HG03442 (cell line): ENCODE measurements around the gene FANCC.
"Not testable (repeated sequence)": the region's sequence is repeated elsewhere in the genome, so short reads cannot be mapped to it uniquely, and the experiment has no call there.

Source experiments
- ATAC-seq: cut with Tn5 transposase; IDR thresholded peaks from one replicate; pipeline ENCODE4 v1.9.1; 2021; ENCODE audit warnings: mild to moderate bottlenecking, moderate library complexity; ENCODE audit not compliant: unreplicated experiment

The FANCC gene

GRCh38 chr9:95239071-95239470 is 78.4 kb downstream of the FANCC start:
- ATAC-seq: no peak

DNA sequence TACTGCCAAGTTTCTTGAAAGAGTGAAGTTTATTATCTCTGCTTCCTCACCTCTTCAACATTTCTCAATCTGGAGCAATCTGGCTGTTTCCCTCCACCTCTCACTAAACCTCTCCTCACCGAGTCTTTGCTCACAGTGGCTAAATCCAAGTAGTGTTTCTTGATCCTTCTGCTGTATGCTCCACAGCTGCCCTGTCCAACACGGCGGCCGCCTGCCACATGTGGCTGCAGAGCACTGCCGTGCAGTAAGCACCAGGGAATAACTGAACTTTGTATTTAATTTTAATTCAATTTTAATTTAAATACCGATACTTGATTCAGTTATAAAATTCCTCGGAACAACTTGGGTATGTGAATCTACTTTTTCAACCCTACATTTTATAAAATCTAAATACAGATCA is 80.2 kb downstream of the FANCC start:
- ATAC-seq: no peak

DNA sequence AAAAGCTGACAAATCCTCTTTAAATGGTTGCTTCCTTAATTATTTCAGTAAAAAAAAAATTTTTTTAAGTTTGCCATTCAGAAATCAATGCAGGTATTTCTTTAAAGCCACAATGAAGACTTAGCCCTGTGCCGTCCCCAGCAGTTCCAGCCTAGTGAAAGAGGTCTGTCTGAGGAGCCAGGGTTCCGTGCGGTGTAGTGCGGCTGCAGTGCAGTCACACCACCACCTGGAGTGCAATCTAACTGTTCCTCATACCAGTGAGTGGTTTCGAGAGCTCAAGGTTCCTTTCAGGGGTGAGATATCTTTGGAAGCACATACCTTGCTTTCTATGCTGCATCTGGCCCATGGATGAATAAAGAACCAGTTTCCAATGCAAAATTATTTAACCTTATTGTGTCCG is 87.5 kb downstream of the FANCC start:
- ATAC-seq: no peak

DNA sequence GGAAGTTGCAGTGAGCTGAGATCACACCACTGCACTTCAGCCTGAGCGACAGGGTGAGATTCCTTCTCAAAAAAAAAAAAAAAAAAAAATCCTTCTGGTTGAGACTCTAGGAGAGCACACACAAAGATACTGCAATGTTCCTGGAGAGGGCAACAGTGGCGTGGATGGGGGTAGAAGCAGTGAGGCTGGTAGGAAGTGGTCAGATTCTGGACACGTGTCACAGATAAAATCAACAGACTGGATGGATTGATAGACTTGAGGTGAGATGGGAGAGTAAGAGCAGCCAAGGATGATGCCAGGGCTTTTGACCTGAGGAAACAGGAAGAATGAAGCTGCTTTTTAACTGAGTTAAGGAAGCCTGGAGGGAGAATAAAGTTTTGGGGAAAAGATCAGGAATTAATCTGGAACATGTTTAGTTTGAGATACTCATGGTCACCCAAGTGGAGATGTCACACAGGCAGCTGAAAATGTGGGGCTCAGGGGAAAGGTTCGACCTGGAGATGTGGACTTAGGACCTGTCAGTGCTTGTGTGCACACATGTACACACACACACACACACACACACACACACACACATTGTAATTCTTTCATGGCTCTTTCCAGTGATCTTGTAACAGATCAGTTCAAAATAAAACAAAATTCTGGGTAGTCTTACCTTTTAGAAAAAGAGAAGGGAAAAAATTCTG is 88.1 kb downstream of the FANCC start:
- ATAC-seq: no peak

DNA sequence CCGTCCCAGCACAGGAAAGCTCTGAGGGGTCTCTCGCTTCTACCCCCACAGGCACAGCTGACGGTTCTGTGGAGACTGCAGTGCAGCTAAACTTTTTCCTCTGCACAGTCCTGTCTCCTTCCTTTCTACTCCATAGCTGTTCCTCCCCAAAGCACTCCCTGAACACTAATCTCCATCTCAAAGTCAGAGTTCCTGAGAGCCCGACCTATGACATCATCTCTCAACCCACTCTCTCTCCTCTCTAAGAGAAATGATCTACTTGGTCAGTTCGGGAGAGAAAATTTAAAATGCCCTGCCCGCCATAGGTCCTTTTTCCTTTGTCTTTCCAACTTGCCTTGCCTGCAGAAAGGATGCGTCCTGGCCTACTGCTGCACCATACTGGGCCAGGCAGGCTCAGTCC is 90.6 kb downstream of the FANCC start:
- ATAC-seq: no peak

DNA sequence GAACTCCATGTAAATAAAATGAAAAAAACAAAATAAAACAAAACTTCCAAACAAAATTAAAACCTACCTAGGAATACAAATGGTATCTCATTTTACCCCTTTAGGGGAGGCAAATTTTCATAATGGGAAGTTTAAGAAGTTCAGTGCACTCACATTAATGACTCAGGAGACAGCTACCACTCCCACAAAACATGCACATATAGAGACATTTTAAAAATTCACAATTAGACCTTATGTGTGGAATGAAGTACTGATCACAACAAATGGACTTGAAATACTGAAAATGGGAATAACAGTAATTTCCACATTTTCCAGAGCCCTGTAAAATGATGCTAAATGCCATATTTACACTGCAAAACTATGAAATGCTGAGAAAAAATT is 91.8 kb downstream of the FANCC start:
- ATAC-seq: no peak

DNA sequence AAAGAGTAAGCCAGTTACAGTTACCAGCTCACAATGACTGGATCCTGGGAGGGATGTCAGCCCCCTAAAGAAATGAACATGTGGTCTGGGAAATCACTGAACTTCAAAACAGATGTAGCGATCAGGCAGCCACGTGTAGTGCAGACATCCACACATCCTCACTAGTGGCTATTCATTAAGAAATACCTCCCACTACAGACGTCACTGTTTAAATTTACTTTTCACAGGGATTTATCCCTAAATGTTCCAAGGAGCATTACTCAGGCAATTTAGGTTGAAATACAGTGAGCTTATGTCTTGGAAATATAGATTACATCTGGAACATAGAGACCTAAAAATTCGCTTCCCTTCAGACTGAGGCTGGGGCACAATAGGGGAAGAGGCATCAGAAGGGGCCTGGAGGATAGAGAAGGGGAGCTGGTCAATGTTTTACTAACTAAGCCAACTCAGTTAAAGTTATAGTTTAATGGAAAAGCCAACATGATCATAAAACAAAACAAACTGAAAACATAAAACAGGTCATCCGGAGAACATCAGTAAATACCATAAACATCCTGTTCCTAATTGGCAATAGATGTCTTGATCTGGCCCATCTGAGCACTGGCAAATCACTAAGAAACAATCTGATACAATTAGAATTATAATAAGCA is 92.3 kb downstream of the FANCC start:
- ATAC-seq: no peak

DNA sequence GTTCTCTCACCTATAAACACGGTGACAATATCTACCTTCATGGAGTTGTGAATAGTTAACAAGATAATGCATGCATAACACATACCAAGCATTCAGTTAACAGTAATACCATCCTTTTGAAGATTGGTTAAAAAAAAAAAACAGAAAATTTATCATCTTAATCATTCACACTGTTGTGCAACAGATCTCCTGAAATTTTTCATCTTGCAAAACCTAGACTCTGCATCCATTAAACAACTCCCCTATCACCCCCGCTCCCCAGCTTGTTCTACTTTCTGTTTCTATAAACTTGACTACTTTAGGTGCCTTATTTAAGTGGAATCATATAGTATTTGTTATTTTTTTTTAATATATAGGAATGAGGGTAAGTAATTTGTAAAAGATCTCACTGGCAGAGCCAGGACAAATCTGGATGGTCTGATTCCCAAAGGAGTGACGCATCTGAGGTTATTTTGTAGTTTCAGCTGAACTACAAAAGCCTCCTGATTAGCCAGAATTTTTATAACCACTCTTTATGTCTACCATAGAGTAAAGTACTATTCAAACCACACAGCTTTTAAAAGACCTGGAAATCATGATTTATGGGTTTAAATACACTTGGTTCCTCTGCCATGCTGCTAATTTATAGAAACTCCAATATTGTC is 93.0 kb downstream of the FANCC start:
- ATAC-seq: no peak

- ATAC-seq: not testable (repeated sequence)
Measured at GRCh38 chr9:95220352-95220751, 97.2 kb downstream of the FANCC start.

DNA sequence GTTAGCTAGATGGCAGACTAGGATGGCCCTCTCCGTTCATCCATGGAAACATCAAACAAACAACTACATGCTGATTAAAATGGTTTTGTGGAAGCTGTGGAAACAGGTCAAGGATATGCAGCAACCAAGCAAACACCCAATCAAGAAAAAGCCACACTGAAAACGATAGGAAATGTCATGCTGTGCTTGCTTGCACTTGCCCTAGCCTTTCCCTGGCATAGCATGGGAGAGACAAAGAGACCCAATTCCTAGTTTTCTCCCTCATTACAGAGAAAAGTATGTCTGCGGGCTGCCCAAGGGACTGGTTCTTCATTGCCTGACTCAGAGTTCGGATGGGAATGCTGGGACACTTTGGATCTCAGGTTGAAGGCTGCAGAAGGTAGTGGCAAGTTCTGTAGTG is 98.7 kb downstream of the FANCC start:
- ATAC-seq: no peak

GRCh38 chr9:95217936-95218335 is 99.6 kb downstream of the FANCC start:
- ATAC-seq: no peak

DNA sequence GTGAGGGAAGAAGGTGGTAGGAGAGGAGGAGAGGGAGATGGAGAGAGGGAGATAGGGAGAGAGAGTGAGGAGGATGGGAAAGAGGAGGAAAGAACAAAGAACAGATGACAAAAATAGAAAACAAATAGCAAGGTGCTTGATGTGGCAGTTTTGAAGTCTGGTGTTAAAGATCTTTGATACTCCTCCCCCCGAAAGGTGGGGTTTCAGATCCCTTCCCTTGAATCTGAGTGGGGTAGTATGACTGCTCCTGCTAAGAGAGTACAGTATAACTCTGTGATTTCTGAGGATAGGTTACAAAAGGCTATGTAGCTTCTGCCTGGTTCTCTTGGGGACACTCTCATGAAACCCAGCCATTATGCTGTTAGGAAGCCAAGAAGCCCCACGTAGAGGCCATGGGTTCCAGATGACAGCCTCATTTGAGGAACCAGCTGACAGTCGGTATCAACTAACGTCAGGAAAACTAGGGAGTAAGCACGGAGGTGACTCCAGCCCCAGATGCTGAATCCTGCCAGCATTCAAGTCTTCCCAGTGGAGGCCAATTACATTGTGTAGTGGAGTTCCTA is 102.1 kb downstream of the FANCC start:
- no peak for ATAC-seq

DNA sequence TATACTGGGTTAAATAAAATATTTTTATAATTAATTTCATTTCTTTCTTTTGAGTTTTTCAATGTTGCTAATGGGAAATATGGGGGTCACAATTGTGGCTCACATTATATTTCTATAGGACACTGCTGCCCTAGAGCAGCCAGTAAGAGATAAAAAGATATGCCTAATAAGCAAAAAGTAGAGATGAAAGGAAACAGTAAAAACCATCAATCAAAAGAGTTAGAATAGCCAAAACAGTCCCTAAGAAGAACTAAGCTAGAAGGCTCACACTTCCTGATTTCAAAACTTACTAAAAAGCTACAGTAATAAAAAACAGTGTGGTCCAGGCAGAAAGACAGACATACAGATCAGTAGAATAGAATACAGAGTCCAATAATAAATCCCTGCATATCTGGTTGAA is 104.4 kb downstream of the FANCC start:
- ATAC-seq: no peak

DNA sequence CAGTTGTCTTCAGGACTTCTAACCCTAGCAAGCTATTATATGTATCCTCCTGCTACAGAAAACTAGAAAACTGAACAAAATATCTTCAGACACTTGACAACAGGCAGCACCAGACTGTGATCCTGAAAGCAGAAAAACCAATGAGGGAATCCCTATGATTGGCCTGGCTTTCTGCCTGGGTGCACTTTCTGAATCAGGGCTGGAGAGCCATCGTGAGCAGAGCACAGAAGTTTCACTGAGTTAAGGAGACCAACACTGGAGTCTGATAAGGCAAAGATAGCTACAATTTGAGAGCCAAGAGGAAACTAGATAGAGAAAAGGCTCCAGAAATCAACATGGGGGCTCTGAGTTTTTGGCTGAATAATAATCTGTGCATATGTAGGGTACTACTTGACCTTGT is 106.5 kb downstream of the FANCC start:
- ATAC-seq: no peak

DNA sequence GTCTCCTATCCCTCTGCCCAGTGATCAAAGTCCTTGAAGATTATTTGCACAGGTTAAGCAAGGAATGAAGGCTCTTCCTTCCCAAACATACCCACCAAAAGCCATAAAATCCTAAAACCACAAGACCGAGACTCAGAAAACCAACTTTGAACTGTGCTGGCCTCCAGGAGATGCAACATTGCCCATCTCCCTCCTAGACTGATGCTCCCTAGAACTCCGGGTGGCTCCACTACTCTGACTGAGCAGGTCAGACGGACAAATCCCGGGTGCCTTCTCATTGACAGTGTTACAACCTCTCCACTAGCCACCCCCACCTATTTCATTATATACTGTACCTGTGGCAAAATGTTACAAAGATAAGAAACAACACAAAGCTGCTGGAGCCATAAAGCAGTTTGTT is 110.1 kb downstream of the FANCC start:
- no peak for ATAC-seq

GRCh38 chr9:95206143-95206542 is 111.4 kb downstream of the FANCC start:
- no peak for ATAC-seq

- ATAC-seq: no peak
Measured at GRCh38 chr9:95204710-95205109, 112.8 kb downstream of the FANCC start.

DNA sequence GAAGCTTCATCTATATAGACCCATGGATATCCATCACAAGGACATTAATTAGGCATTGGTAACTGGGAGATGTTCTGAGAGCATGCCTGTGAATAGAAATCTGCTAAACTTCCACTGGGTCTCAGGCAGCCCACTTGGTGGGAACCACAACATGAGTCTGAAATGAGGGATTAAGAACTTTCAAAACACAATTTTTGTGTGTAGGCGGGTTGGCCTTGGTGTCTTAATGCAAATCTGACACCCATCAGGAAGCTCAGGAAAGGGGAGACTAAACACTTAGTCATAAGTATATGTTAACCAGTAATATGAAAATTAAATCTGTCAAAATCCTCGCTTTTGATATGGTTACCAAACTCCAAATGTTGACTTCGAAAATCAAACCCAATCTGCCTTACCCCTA is 113.2 kb downstream of the FANCC start:
- no peak for ATAC-seq

GRCh38 chr9:95203019-95203418 is 114.5 kb downstream of the FANCC start:
- ATAC-seq: not testable (repeated sequence)

GRCh38 chr9:95202076-95202681 is 115.3 kb downstream of the FANCC start:
- no peak for ATAC-seq

DNA sequence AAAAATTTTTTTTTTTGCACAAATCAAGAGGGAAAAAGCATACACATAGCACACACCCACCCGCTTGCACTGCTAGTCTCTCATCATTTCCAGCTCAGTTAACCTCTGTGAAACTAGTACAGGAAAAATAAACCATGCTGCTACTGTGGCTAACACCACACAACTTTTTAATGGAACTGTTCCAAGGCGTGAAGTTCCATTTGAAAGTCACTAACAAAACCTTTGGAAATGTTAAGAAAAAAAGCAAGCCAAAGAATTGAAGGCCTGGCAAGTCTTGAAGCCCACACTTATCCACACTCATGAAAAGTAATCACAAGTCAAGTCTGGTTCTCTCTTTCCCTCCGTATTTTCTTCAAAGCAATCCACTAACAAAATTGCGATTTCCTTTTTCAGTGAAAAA is 116.3 kb downstream of the FANCC start:
- ATAC-seq: no peak
